Gastroesophageal sphincter (tissue), 4 donors: ENCODE measurements around the gene AKAP6. TPM values are rescaled to one million over a fixed set of nuclear protein-coding genes. Genes with fewer than 3 reads are reported as not detected.

ENCODE experiments used
- ATAC-seq: fragments of 150-250 bp; one replicate; pipeline ENCODE4 v1.9.1; 2016; ENCODE audit warnings: mild to moderate bottlenecking, moderate library complexity
- H3K27ac ChIP-seq, 4 donors: fragments of 200-600 bp; sonication (generic) in 3 of 4; 1 replicate in 3 of 4; 2 replicates in 1 of 4; pipeline ENCODE4 v1.5.1; 2016 to 2019
- H3K27me3 ChIP-seq: fragments of 200-600 bp; sonication (generic); one replicate; pipeline ENCODE4 v1.5.1; 2019
- H3K36me3 ChIP-seq, 2 donors: fragments of 200-600 bp; sonication (generic); one replicate each; pipeline ENCODE4 v1.5.1; 2019; ENCODE audit warnings: control low read depth in 1 of 2
- H3K4me1 ChIP-seq, 3 donors: fragments of 200-600 bp; sonication (generic); 1 replicate in 2 of 3; 2 replicates in 1 of 3; pipeline ENCODE4 v1.5.1; 2016 to 2019; ENCODE audit warnings: control low read depth in 2 of 3
- H3K4me3 ChIP-seq, 2 donors: fragments of 200-600 bp; sonication (generic); one replicate each; pipeline ENCODE4 v1.5.1; 2019; ENCODE audit warnings: mild to moderate bottlenecking in 1 of 2, moderate library complexity in 1 of 2
- H3K9me3 ChIP-seq, 3 donors: fragments of 200-600 bp; sonication (generic); one replicate each; pipeline ENCODE4 v1.5.1; 2017 to 2019; ENCODE audit warnings: control low read depth in 2 of 3
- CTCF ChIP-seq, 4 experiments: fragments of 200-600 bp in 2 of 4; fragments of 450-650 bp in 2 of 4; sonication (generic) in 1 of 4; IDR thresholded peaks; one replicate each; pipeline ENCODE4 v1.5.1; 2017 to 2019; ENCODE audit warnings: antibody characterized with exemption in 4 of 4, mild to moderate bottlenecking in 2 of 4, moderate library complexity in 2 of 4
- EP300 ChIP-seq: sonication (generic); formaldehyde crosslinking; IDR thresholded peaks from one replicate; pipeline ENCODE4 v1.6.1; 2017; ENCODE audit warnings: antibody characterized with exemption, mild to moderate bottlenecking
- POLR2A ChIP-seq, 2 donors: fragments of 450-650 bp; IDR thresholded peaks; one replicate each; pipeline ENCODE4 v1.6.1; 2017; ENCODE audit warnings: antibody characterized with exemption in 2 of 2, mild to moderate bottlenecking in 2 of 2, moderate library complexity in 1 of 2
- POLR2AphosphoS5 ChIP-seq: sonication (generic); formaldehyde crosslinking; IDR thresholded peaks from one replicate; pipeline ENCODE4 v1.6.1; 2017; ENCODE audit warnings: antibody characterized with exemption
- WGBS, 2 donors: methylation state at CpG; one replicate each; pipeline ENCODE4 v1.1.5; 2018; ENCODE audit warnings: low coverage in 1 of 2; 5-methylcytosine and 5-hydroxymethylcytosine counted together
- total RNA-seq, 4 donors: library from RNA; depleted of rRNA; stranded (reverse); fragments of >200 nt; gene quantifications; one replicate each; pipeline ENCODE4 v1.1.0, GENCODE V29; 2016

Gene AKAP6
- total RNA-seq, 4 donors from 2014 or later: 33.1 to 65.4 (median 45.0) TPM

- H3K36me3 ChIP-seq: peaks cover 0 to 2% of the 10 kb centered on the region in 2 donors
- no peak for TF ChIP-seq POLR2AphosphoS5
- TF ChIP-seq EP300: no peak
- TF ChIP-seq CTCF (IDR thresholded peaks at IDR 0.05): no peak
- TF ChIP-seq POLR2A (IDR thresholded peaks at IDR 0.05): no peak
- no peaks in the 10 kb centered on the region for H3K27me3 ChIP-seq
- H3K9me3 ChIP-seq: no peaks in the 10 kb centered on the region
- peaks cover 0 to 8% (median 6%) of the 10 kb centered on the region in 3 donors for H3K4me1 ChIP-seq
- no peak for ATAC-seq
- H3K4me3 ChIP-seq: no peak overlapping the region
- 88% methylated on average over 3 of the region's 3 CpGs; no CpG with 5 or more reads in 1 of the 2 donors for WGBS, 2 donors
- H3K27ac ChIP-seq: no peak overlapping the region
Observed at GRCh38 chr14:32827514-32827913, 498.4 kb downstream of the AKAP6 start.

- H3K36me3 ChIP-seq: no peaks in the 10 kb centered on the region
- H3K27ac ChIP-seq: no peak overlapping the region
- ATAC-seq: no peak
- TF ChIP-seq POLR2A (IDR thresholded peaks at IDR 0.05): no peak
- no peak for TF ChIP-seq POLR2AphosphoS5
- no peak for TF ChIP-seq CTCF (IDR thresholded peaks at IDR 0.05)
- TF ChIP-seq EP300: no peak
- no peaks in the 10 kb centered on the region for H3K27me3 ChIP-seq
- H3K4me1 ChIP-seq: no peaks in the 10 kb centered on the region
- WGBS, 2 donors: 71 to 90% methylated on average over 1 to 3 of the region's 3 CpGs
- H3K4me3 ChIP-seq: no peak overlapping the region
- no peaks in the 10 kb centered on the region for H3K9me3 ChIP-seq
Observed at GRCh38 chr14:32835924-32836323, 506.8 kb downstream of the AKAP6 start.

GRCh38 chr14:32841698-32842097 lies 512.6 kb downstream of the AKAP6 start:
- H3K36me3 ChIP-seq: no peaks in the 10 kb centered on the region
- no peaks in the 10 kb centered on the region for H3K27me3 ChIP-seq
- H3K4me1 ChIP-seq: no peaks in the 10 kb centered on the region
- TF ChIP-seq CTCF (IDR thresholded peaks at IDR 0.05) (no peak), POLR2AphosphoS5 (no peak), EP300 (no peak), POLR2A (IDR thresholded peaks at IDR 0.05) (no peak)
- no peak for ATAC-seq
- no peaks in the 10 kb centered on the region for H3K9me3 ChIP-seq
- H3K27ac ChIP-seq: no peak overlapping the region
- H3K4me3 ChIP-seq: no peak overlapping the region

- Histone ChIP-seq H3K9me3 (no peaks in the 10 kb centered on the region), H3K27me3 (no peaks in the 10 kb centered on the region), H3K27ac (no peak overlapping the region), H3K4me1 (no peaks in the 10 kb centered on the region), H3K4me3 (no peak overlapping the region), H3K36me3 (no peaks in the 10 kb centered on the region)
- no peak for TF ChIP-seq CTCF (IDR thresholded peaks at IDR 0.05)
- TF ChIP-seq POLR2AphosphoS5: no peak
- no peak for TF ChIP-seq POLR2A (IDR thresholded peaks at IDR 0.05)
- 19 to 29% methylated on average over 2 of the region's 2 CpGs for WGBS, 2 donors
- no peak for ATAC-seq
Observed at GRCh38 chr14:32846821-32847365, 517.8 kb downstream of the AKAP6 start.

- Histone ChIP-seq H3K9me3 (no peaks in the 10 kb centered on the region), H3K27me3 (no peaks in the 10 kb centered on the region), H3K27ac (no peak overlapping the region), H3K36me3 (no peaks in the 10 kb centered on the region), H3K4me1 (no peaks in the 10 kb centered on the region), H3K4me3 (no peak overlapping the region)
- ATAC-seq: no peak
- TF ChIP-seq EP300 (no peak), POLR2A (IDR thresholded peaks at IDR 0.05) (no peak), CTCF (IDR thresholded peaks at IDR 0.05) (no peak), POLR2AphosphoS5 (no peak)
- 91 to 93% methylated on average over 4 of the region's 4 CpGs for WGBS, 2 donors
Observed at GRCh38 chr14:32847867-32848266, 518.8 kb downstream of the AKAP6 start.
